NCI-H82 (cell line): ENCODE results near the gene PPP2R2C.

ENCODE experiments used
- DNase-seq: peaks from one replicate; lab custom pipeline; 2025; lab: John Stamatoyannopoulos, UW

Gene PPP2R2C

GRCh38 chr4:6395466-6396228 is 76.8 kb downstream of the PPP2R2C start:
- no peak for DNase-seq

- DNase-seq: no peak
These were observed 77.7 kb downstream of the PPP2R2C start for GRCh38 chr4:6394671-6395081.

GRCh38 chr4:6393544-6394475 is 78.6 kb downstream of the PPP2R2C start:
- no peak for DNase-seq

- no peak for DNase-seq
These were observed 79.3 kb downstream of the PPP2R2C start for GRCh38 chr4:6393066-6393465.

GRCh38 chr4:6392407-6392806 is 80.0 kb downstream of the PPP2R2C start:
- DNase-seq: no peak

- no peak for DNase-seq
These were observed 80.6 kb downstream of the PPP2R2C start for GRCh38 chr4:6391852-6392188.

- no peak for DNase-seq
These were observed 81.1 kb downstream of the PPP2R2C start for GRCh38 chr4:6391186-6391851.

- DNase-seq: no peak
These were observed 82.1 kb downstream of the PPP2R2C start for GRCh38 chr4:6390356-6390755.

- no peak for DNase-seq
These were observed 83.1 kb downstream of the PPP2R2C start for GRCh38 chr4:6389142-6389825.

GRCh38 chr4:6388713-6389112 is 83.7 kb downstream of the PPP2R2C start:
- no peak for DNase-seq

- no peak for DNase-seq
These were observed 84.5 kb downstream of the PPP2R2C start for GRCh38 chr4:6387946-6388345.

GRCh38 chr4:6386091-6386490 is 86.3 kb downstream of the PPP2R2C start:
- DNase-seq: no peak

GRCh38 chr4:6385288-6385687 is 87.1 kb downstream of the PPP2R2C start:
- DNase-seq: no peak

- no peak for DNase-seq
These were observed 87.9 kb downstream of the PPP2R2C start for GRCh38 chr4:6384541-6384940.

- DNase-seq: no peak
These were observed 88.5 kb downstream of the PPP2R2C start for GRCh38 chr4:6383929-6384328.

GRCh38 chr4:6383009-6383404 is 89.4 kb downstream of the PPP2R2C start:
- no peak for DNase-seq

GRCh38 chr4:6381571-6382123 is 90.8 kb downstream of the PPP2R2C start:
- no peak for DNase-seq

- no peak for DNase-seq
These were observed 91.5 kb downstream of the PPP2R2C start for GRCh38 chr4:6380746-6381410.

- no peak for DNase-seq
These were observed 92.4 kb downstream of the PPP2R2C start for GRCh38 chr4:6379767-6380745.
